ENCODE results near the gene MRPS10. TPM values are rescaled to one million over a fixed set of nuclear protein-coding genes. Genes with fewer than 3 reads are reported as not detected.

The MRPS10 gene
- total and polyA plus RNA-seq, 12 donors: 22.6 to 82.1 (median 58.2) TPM

DNA sequence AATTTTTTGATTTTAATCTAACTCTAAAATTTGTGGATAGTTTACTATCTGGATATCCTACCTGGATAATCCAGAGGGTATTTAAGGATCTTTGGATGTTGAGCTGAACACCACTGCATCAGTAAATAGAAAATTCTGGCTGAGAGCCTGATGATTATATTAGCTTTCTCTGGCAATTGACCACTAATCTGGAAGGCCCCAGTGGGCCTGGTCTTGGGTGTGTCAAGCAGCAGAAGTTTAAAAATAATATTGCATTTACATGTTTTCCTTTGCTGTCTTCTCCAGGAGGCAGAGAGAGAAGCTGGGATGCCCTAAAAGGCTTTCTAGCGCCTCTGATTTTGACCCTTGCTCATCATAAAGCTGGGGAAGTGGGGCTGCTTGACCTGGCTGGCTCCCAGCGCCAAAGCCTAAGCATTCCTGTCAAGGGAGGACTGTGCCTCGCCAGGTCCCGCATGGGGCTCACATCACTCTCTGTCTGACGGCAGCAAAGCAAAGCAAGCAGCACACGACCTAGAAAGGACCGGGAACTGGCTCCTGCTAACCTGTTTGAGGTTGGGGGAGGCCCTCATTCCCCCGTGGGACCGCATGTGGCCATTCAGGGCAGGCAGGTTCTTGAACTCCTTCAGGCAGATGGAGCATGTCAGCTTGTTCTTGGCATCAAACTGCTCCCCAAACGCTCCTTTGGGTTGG lies 46.6 kb upstream of the MRPS10 start:
- Histone ChIP-seq H3K27me3 (no peaks in the 10 kb centered on the region), H3K36me3 (peaks cover 0 to 15% (median 0%) of the 10 kb centered on the region in 9 donors), H3K9me3 (no peaks in the 10 kb centered on the region), H3K27ac (peak overlapping the region in 4 of 10 donors; percentile 4 to 48 (median 32)), H3K4me3 (no peak overlapping the region), H3K4me1 (peaks cover 6 to 47% (median 16%) of the 10 kb centered on the region in 9 donors)
- no peak for DNase-seq
- 62 to 64% methylated on average over 10 of the region's 10 CpGs for WGBS, 2 donors
- ATAC-seq: peak in 1 of 8 donors; percentile 13
- intact Hi-C loops (cut with DNase I): loop anchor here in 9 of 10 donors (5.0 to 10.0 kb wide), 6 partner anchors 188 to 283 kb away; partner anchors contain the start of gene TRERF1 (in 5 of the 9)
- TF ChIP-seq, protein P1, sequence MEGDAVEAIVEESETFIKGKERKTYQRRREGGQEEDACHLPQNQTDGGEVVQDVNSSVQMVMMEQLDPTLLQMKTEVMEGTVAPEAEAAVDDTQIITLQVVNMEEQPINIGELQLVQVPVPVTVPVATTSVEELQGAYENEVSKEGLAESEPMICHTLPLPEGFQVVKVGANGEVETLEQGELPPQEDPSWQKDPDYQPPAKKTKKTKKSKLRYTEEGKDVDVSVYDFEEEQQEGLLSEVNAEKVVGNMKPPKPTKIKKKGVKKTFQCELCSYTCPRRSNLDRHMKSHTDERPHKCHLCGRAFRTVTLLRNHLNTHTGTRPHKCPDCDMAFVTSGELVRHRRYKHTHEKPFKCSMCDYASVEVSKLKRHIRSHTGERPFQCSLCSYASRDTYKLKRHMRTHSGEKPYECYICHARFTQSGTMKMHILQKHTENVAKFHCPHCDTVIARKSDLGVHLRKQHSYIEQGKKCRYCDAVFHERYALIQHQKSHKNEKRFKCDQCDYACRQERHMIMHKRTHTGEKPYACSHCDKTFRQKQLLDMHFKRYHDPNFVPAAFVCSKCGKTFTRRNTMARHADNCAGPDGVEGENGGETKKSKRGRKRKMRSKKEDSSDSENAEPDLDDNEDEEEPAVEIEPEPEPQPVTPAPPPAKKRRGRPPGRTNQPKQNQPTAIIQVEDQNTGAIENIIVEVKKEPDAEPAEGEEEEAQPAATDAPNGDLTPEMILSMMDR (IDR thresholded peaks at IDR 0.05): no peak

DNA sequence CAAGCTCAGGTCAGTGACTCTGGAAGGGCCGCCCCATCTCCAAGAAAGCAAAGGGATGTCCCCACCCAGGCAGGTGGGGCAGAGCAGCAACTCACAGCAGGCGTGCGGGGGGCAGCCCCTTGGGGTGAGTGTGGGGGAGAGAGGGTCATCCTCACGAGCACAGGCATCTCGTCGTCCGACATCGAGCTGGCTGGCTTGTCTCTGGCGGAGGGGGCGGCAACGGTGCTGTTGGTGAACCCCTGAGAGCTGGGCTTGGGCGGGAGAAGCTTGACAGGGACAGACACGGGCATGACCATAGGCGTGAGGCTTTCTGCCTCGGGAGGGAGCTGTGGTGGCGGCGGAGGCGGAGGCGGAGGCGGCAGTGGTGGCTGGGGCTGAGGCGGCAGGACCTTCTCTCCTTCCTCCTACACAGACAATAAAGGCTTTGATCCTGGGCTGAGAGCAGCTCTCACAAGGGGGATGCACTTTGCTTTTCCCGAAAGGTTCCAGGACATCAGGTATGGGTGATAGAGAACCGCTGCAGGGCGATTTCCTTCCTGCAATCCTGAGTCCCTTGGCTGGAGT lies 45.6 kb upstream of the MRPS10 start:
- TF ChIP-seq, protein P1 (IDR thresholded peaks at IDR 0.05): no peak
- Histone ChIP-seq H3K9me3 (no peaks in the 10 kb centered on the region), H3K4me1 (peaks cover 6 to 47% (median 16%) of the 10 kb centered on the region in 9 donors), H3K4me3 (no peak overlapping the region), H3K27me3 (no peaks in the 10 kb centered on the region), H3K36me3 (peaks cover 0 to 15% (median 0%) of the 10 kb centered on the region in 9 donors), H3K27ac (no peak overlapping the region)
- 78 to 80% methylated on average over 24 of the region's 24 CpGs for whole genome bisulfite sequencing, 2 donors
- ATAC-seq (no peak), DNase-seq (no peak)
- intact Hi-C loops (cut with DNase I): loop anchor here in 9 of 10 donors (2.0 to 10.0 kb wide), 7 partner anchors 189 to 284 kb away; partner anchors contain the start of gene TRERF1 (in 5 of the 9)

DNA sequence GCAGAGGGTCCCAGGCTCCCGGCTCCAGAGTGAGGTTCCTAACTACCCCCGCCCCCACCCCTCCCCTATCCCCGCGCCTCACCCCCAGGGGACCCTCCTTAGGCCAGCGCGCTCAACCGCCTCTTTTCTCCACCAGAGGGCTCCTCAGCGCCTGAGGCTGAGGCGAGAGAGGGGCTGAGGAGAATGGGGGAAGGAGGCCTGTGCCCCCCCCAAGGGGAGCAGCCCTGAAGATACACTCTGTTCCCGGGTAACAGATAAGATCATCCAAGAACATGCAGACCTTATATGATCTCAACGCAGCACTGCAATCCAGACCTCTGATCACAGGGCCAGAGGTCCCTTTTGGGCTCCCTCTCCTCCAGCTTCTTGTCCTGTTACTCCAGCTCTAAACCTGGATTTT lies 43.3 kb upstream of the MRPS10 start:
- peaks cover 6 to 50% (median 16%) of the 10 kb centered on the region in 9 donors for H3K4me1 ChIP-seq
- H3K36me3 ChIP-seq: peaks cover 0 to 33% (median 0%) of the 10 kb centered on the region in 9 donors
- peak; percentile 53 to 80 (median 70) for ATAC-seq
- H3K4me3 ChIP-seq: peak overlapping the region in 1 of 10 donors; percentile 8
- TF ChIP-seq, protein P1 (IDR thresholded peaks at IDR 0.05): peak in 8 of 9 donors; percentile 31 to 68 (median 61)
- DNase-seq: peak in 1 of 2 donors; percentile 54
- intact Hi-C loops (cut with DNase I): loop anchor here (1.0 to 10.0 kb wide), 7 partner anchors 191 to 286 kb away; partner anchors contain the start of gene TRERF1 (in 5 of the 10)
- no peaks in the 10 kb centered on the region for H3K9me3 ChIP-seq
- H3K27me3 ChIP-seq: no peaks in the 10 kb centered on the region
- 36 to 43% methylated on average over 11 of the region's 11 CpGs for WGBS, 2 donors
- peak overlapping the region in 4 of 10 donors; percentile 19 to 46 (median 32) for H3K27ac ChIP-seq

DNA sequence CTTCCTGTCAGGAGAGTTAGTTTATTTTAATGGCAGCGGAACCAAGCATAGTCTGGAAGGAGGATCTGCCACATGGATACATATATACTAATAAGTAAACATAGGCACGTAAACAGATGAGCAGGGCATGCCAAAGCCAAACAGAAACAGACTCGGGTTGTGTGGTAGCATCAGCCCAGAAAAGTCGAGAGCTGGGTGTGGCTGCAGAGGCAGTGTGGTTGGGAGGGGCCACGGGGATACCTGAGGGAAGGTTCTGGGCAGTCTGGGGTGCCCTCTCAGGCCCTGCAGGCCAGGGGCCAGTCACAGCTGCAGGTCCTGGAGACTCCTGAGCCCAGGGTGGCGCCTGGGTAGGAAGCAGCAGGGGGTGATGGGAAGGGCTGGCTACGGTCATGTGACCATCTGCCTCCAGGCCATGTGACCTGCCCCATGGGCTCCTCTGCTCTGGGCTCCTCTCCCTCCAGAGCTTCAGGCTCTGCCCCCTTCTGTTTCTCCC lies 42.8 kb upstream of the MRPS10 start:
- Histone ChIP-seq H3K27me3 (no peaks in the 10 kb centered on the region), H3K36me3 (peaks cover 0 to 33% (median 0%) of the 10 kb centered on the region in 9 donors), H3K4me3 (peak overlapping the region in 1 of 10 donors; percentile 8), H3K4me1 (peaks cover 6 to 50% (median 16%) of the 10 kb centered on the region in 9 donors), H3K27ac (peak overlapping the region in 7 of 10 donors; percentile 4 to 46 (median 42)), H3K9me3 (no peaks in the 10 kb centered on the region)
- intact Hi-C loops (cut with DNase I): loop anchor here in 9 of 10 donors (5.0 to 10.0 kb wide), 6 partner anchors 192 to 287 kb away; partner anchors contain the start of gene TRERF1 (in 5 of the 9)
- WGBS, 2 donors: 74 to 75% methylated on average over 7 of the region's 7 CpGs
- TF ChIP-seq, protein P1 (IDR thresholded peaks at IDR 0.05): no peak
- peak in 7 of 8 donors; percentile 40 to 69 (median 52) for ATAC-seq
- no peak for DNase-seq

Data from heart right ventricle (tissue), 16 donors.